Keratinocyte (primary cell): Measurements from ENCODE around the gene PITX1. TPM values are rescaled to one million over a fixed set of nuclear protein-coding genes. Genes with fewer than 3 reads are reported as not detected.
"Not testable (repeated sequence)": the region's sequence is repeated elsewhere in the genome, so short reads cannot be mapped to it uniquely, and the experiment has no call there.

ENCODE experiments used
- DNase-seq: peaks from one replicate; pipeline ENCODE4 v3.0.0-alpha.2; 2011; ENCODE audit warnings: low read depth, missing footprints, low spot score
- FAIRE-seq: peaks from 2 replicates; lab custom pipeline; 2011; peaks lifted over from hg19 to GRCh38; lab: Jason Lieb, UNC
- H2AFZ ChIP-seq: 2 replicates; pipeline ENCODE4 v1.6.0; 2012; ENCODE audit warnings: low read length, control low read depth, inconsistent platforms; ENCODE audit not compliant: control insufficient read depth
- H3K27ac ChIP-seq: 2 replicates; pipeline ENCODE4 v1.5.1; 2011; ENCODE audit warnings: low read length; ENCODE audit not compliant: control insufficient read depth, insufficient read depth
- H3K27me3 ChIP-seq: 3 replicates; pipeline ENCODE4 v1.6.0; 2011; ENCODE audit warnings: low read length; ENCODE audit not compliant: control insufficient read depth, insufficient read depth; ENCODE audit errors: extremely low read depth
- H3K36me3 ChIP-seq, 2 experiments: 2 replicates in 1 of 2; 3 replicates in 1 of 2; pipeline ENCODE4 v1.5.1; 2011; ENCODE audit warnings: low read length in 2 of 2, mild to moderate bottlenecking in 1 of 2; ENCODE audit not compliant: control insufficient read depth in 2 of 2, insufficient read depth in 2 of 2; ENCODE audit errors: extremely low read depth in 1 of 2
- H3K4me1 ChIP-seq: 3 replicates; pipeline ENCODE4 v1.5.1; 2011; ENCODE audit warnings: low read length; ENCODE audit not compliant: control insufficient read depth, insufficient read depth; ENCODE audit errors: extremely low read depth
- H3K4me2 ChIP-seq: 3 replicates; pipeline ENCODE4 v1.6.0; 2011; ENCODE audit warnings: low read depth, low read length; ENCODE audit not compliant: control insufficient read depth, insufficient read depth; ENCODE audit errors: extremely low read depth
- H3K4me3 ChIP-seq, 3 experiments: fragments of 200-600 bp in 1 of 3; sonication (generic) in 1 of 3; 2 replicates in 2 of 3; 3 replicates in 1 of 3; pipeline ENCODE4 v1.5.1; 2011 to 2016; ENCODE audit warnings: low read length in 3 of 3, mild to moderate bottlenecking in 3 of 3, control low read depth in 2 of 3, inconsistent platforms in 1 of 3, low read depth in 1 of 3, mixed read lengths in 1 of 3, mixed run types in 1 of 3, moderate library complexity in 1 of 3; ENCODE audit not compliant: control insufficient read depth in 2 of 3, insufficient read depth in 2 of 3; ENCODE audit errors: extremely low read depth in 1 of 3
- H3K79me2 ChIP-seq: 2 replicates; pipeline ENCODE4 v1.6.0; 2012; ENCODE audit warnings: low read length; ENCODE audit not compliant: control insufficient read depth, insufficient read depth
- H3K9ac ChIP-seq: 3 replicates; pipeline ENCODE4 v1.6.0; 2011; ENCODE audit warnings: low read length; ENCODE audit not compliant: control insufficient read depth, insufficient read depth; ENCODE audit errors: extremely low read depth
- H3K9me1 ChIP-seq: 3 replicates; pipeline ENCODE4 v1.6.0; 2011; ENCODE audit warnings: low read length; ENCODE audit not compliant: control insufficient read depth, insufficient read depth; ENCODE audit errors: extremely low read depth
- H3K9me3 ChIP-seq: 2 replicates; pipeline ENCODE4 v1.5.1; 2012; ENCODE audit warnings: low read depth, low read length; ENCODE audit not compliant: control insufficient read depth
- H4K20me1 ChIP-seq: 3 replicates; pipeline ENCODE4 v1.6.0; 2011; ENCODE audit warnings: low read length; ENCODE audit not compliant: control insufficient read depth, insufficient read depth; ENCODE audit errors: extremely low read depth
- EZH2 ChIP-seq: IDR thresholded peaks from one replicate; pipeline ENCODE4 v1.6.1; 2012; ENCODE audit warnings: inconsistent platforms, mild to moderate bottlenecking, low read length, moderate library complexity
- dilution Hi-C: fragments of 300-500 bp; cut with MboI; formaldehyde crosslinking; loops from one replicate; pipeline ENCODE4 v1.7.0; 2020; ENCODE audit warnings: low sequenced_read_pairs; ENCODE audit not compliant: extremely low pct_ligation_motif_present
- polyA minus RNA-seq, 3 experiments: library from RNA; depleted of rRNA, polyadenylated mRNA; stranded (reverse); fragments of >200 nt; gene quantifications; 1 replicate in 1 of 3; 2 replicates in 1 of 3; 3 replicates in 1 of 3; pipeline ENCODE4 v1.2.3, GENCODE V29; 2011
- polyA plus RNA-seq, 5 experiments: library from polyadenylated mRNA; depleted of rRNA in 3 of 5; stranded (reverse) in 3 of 5; stranded (forward) in 1 of 5; unstranded in 1 of 5; fragments of >200 nt; gene quantifications; 1 replicate in 1 of 5; 2 replicates in 3 of 5; 3 replicates in 1 of 5; pipeline versions ENCODE4 v1.2.1 to v1.2.3, GENCODE V29; 2011 to 2012; ENCODE audit warnings: missing spikeins in 2 of 5, low read depth in 1 of 5, low replicate concordance in 1 of 5
- TF ChIP-seq, protein P1 (sequence below), 3 experiments: IDR thresholded peaks in 1 of 3; conservative IDR thresholded peaks in 1 of 3; optimal IDR thresholded peaks in 1 of 3; 2 replicates in 2 of 3; 3 replicates in 1 of 3; pipeline versions ENCODE3 to v1.5.1; 2011; ENCODE audit warnings: low read length in 3 of 3, mild to moderate bottlenecking in 3 of 3, moderate library complexity in 2 of 3, control low read depth in 1 of 3, inconsistent platforms in 1 of 3; ENCODE audit not compliant: insufficient read depth in 2 of 3; ENCODE audit errors: extremely low read depth in 1 of 3

Gene PITX1
- polyA plus RNA-seq = 0.73 to 2.3 TPM (median 1.7 TPM) in 3 replicates
- polyA plus RNA-seq (2011; ENCODE audit: low read depth) = 2.4 TPM
- polyA plus RNA-seq (2011; cell fraction: cytosol; rRNA removed) = 1.4 and 3.5 TPM in 2 replicates
- polyA plus RNA-seq (2011; cell fraction: nucleus; rRNA removed) = 1.2 and 1.5 TPM in 2 replicates
- 2.5 and 6.4 TPM in 2 replicates for polyA plus RNA-seq (2012; ENCODE audit: low replicate concordance)
- 0.54 to 2.0 TPM (median 0.72 TPM) in 3 replicates for polyA minus RNA-seq
- 10.0 TPM for polyA minus RNA-seq (2011; cell fraction: cytosol; rRNA and poly(A)+ RNA removed)
- 0.93 and 1.7 TPM in 2 replicates for polyA minus RNA-seq (2011; cell fraction: nucleus; rRNA and poly(A)+ RNA removed)

DNA sequence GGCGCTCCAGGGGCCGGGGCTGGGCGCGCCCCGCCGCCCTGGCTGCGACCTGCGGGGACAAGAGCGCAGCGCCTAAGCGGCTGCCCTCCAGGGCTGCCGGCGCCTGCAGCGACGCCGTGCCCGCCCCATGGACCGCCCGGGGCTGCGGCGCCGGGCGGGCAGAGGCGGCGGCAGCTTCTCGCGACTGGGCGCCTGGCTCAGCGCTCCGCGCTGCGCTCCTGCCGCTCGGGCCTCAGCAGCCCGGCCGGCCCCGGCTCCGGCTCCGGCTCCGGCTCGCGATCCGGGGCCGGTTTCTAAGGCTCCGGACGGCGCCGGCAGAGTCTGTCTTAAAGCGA lies at the start of gene PITX1:
PITX1 (minus strand) TSS at position 328 of the 335 bp plus-strand sequence. CDS start 347 bp downstream, outside the sequence.
- no peak for TF ChIP-seq EZH2
- TF ChIP-seq, protein P1, sequence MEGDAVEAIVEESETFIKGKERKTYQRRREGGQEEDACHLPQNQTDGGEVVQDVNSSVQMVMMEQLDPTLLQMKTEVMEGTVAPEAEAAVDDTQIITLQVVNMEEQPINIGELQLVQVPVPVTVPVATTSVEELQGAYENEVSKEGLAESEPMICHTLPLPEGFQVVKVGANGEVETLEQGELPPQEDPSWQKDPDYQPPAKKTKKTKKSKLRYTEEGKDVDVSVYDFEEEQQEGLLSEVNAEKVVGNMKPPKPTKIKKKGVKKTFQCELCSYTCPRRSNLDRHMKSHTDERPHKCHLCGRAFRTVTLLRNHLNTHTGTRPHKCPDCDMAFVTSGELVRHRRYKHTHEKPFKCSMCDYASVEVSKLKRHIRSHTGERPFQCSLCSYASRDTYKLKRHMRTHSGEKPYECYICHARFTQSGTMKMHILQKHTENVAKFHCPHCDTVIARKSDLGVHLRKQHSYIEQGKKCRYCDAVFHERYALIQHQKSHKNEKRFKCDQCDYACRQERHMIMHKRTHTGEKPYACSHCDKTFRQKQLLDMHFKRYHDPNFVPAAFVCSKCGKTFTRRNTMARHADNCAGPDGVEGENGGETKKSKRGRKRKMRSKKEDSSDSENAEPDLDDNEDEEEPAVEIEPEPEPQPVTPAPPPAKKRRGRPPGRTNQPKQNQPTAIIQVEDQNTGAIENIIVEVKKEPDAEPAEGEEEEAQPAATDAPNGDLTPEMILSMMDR (optimal IDR thresholded peaks at IDR 0.05 in 1 of 3, IDR thresholded peaks at IDR 0.05 in 1 of 3, conservative IDR thresholded peaks at IDR 0.05 in 1 of 3; ENCODE audit: extremely low read depth in 1 of 3, insufficient read depth in 2 of 3, low read length in 3 of 3) = no peak
- Histone ChIP-seq H3K9ac (peak within 1 kb of the TSS; percentile 66), H2AFZ (peak within 1 kb of the TSS; percentile 92), H3K4me2 (peak within 1 kb of the TSS; percentile 94), H3K27ac (no peak within 1 kb of the TSS), H3K36me3 (no peaks in the 10 kb centered on the region), H3K27me3 (peaks cover 92% of the 10 kb centered on the region), H4K20me1 (peaks cover 4% of the 10 kb centered on the region), H3K9me3 (peaks cover 7% of the 10 kb centered on the region), H3K4me3 (peak within 1 kb of the TSS; percentile 60 to 70 (median 70)), H3K9me1 (no peaks in the 10 kb centered on the region), H3K79me2 (no peaks in the 10 kb centered on the region), H3K4me1 (peaks cover 7% of the 10 kb centered on the region)
- DNase-seq (no peak), FAIRE-seq (no peak)
- dilution Hi-C loops = no loop called here

DNA sequence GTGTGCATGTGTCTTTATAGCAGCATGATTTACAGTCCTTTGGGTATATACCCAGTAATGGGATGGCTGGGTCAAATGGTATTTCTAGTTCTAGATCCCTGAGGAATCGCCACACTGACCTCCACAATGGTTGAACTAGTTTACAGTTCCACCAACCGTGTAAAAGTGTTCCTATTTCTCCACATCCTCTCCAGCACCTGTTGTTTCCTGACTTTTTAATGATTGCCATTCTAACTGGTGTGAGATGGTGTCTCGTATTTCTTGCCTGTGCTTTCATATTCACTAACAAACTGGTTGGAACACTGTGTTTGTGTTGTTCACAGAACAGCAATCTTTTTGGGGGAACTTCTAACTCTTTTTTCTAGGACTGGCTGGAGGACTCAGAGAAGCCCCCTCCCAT lies 49.3 kb upstream of the PITX1 start:
- DNase-seq, dilution Hi-C loops, FAIRE-seq, H3K4me1 ChIP-seq, H3K36me3 ChIP-seq, H2AFZ ChIP-seq, H3K9me1 ChIP-seq, H3K4me3 ChIP-seq, H3K4me2 ChIP-seq, H3K9me3 ChIP-seq, H3K79me2 ChIP-seq, H3K27ac ChIP-seq, H4K20me1 ChIP-seq, H3K9ac ChIP-seq: not testable (repeated sequence)
- peaks cover 10% of the 10 kb centered on the region for H3K27me3 ChIP-seq

DNA sequence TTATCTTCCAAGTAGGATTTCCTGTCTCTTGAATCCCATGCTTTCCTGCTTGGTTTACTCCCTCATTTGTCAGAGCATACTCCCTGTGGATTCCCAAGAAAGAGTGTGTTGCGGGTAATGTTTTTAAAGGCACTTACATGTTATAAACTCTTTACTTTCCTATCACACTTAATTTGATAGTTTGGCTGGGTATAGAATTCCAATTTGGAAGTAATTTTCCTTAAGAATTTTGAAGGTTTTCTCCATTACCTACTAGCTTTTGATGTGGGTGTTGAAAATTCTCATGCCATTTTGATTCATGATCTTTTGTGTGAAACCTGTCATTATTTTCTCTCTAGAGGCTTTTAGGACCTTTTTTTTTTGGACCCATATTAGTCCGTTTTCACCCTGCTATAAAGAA lies 47.2 kb upstream of the PITX1 start:
- no peak overlapping the region for H3K4me2 ChIP-seq
- dilution Hi-C loops = no loop called here
- H4K20me1 ChIP-seq = no peaks in the 10 kb centered on the region
- FAIRE-seq = no peak
- H3K9ac ChIP-seq = no peak overlapping the region
- H3K27me3 ChIP-seq = peaks cover 10% of the 10 kb centered on the region
- H2AFZ ChIP-seq = no peak overlapping the region
- H3K79me2 ChIP-seq = no peaks in the 10 kb centered on the region
- H3K36me3 ChIP-seq = no peaks in the 10 kb centered on the region
- H3K9me1 ChIP-seq = no peaks in the 10 kb centered on the region
- H3K4me1 ChIP-seq = no peaks in the 10 kb centered on the region
- H3K9me3 ChIP-seq = no peaks in the 10 kb centered on the region
- H3K4me3 ChIP-seq = no peak overlapping the region
- TF ChIP-seq, protein P1 (optimal IDR thresholded peaks at IDR 0.05 in 1 of 3, IDR thresholded peaks at IDR 0.05 in 1 of 3, conservative IDR thresholded peaks at IDR 0.05 in 1 of 3; ENCODE audit: extremely low read depth in 1 of 3, insufficient read depth in 2 of 3, low read length in 3 of 3) = no peak
- TF ChIP-seq EZH2 = no peak
- H3K27ac ChIP-seq = no peak overlapping the region
- DNase-seq = no peak
